Left colon (tissue), 2 donors: ENCODE measurements around the gene FHIP1B. TPM values are rescaled to one million over a fixed set of nuclear protein-coding genes. Genes with fewer than 3 reads are reported as not detected.

Source experiments
- ATAC-seq: fragments of 200-7000 bp; cut with Tn5 transposase; one replicate; pipeline ENCODE4 v1.9.1; 2020; ENCODE audit warnings: mild to moderate bottlenecking, moderate library complexity
- DNase-seq, 2 donors: peaks; one replicate each; pipeline ENCODE4 v3.0.0-alpha.2; 2020
- intact Hi-C, 2 donors: fragments of 100-400 bp; cut with DNase I in 1 of 2; cut with micrococcal nuclease in 1 of 2; formaldehyde crosslinking; loops; one replicate each; pipeline versions ENCODE4 v1.11.2 to v1.14.0; 2022; cut with DNase I, micrococcal nuclease
- total RNA-seq, 2 donors: library from RNA; stranded (reverse); fragmentation: NEBNext Ultra II Directional; extraction: Animal tissue kit (Norgen Biotek cat#: 25700); gene quantifications; one replicate each; pipeline ENCODE4 v1.2.1, GENCODE V29; 2021
- donor health status: DM: no; HTN: no; CAD: no.
- donor health status: DM: yes; HTN: yes; CAD: no.

FHIP1B gene
- total RNA-seq, 2 donors from 2014 or later, result 93.2 to 103 TPM

GRCh38 chr11:6245536-6245935, 11.1 kb upstream of the FHIP1B start:
- ATAC-seq (no peak), DNase-seq (no peak)
- intact Hi-C loops, result no loop called here

GRCh38 chr11:6241316-6241715, 6.9 kb upstream of the FHIP1B start:
- intact Hi-C loops, result no loop called here
- no peak for ATAC-seq

GRCh38 chr11:6240781-6241180, 6.3 kb upstream of the FHIP1B start:
- no peak for ATAC-seq
- intact Hi-C loops, result no loop called here

More at GRCh38 chr11:6241316-6241715, 6.9 kb upstream of the FHIP1B start:
- DNase-seq, result no peak

GRCh38 chr11:6240139-6240538, 5.7 kb upstream of the FHIP1B start:
- DNase-seq (no peak), ATAC-seq (no peak)
- intact Hi-C loops, result no loop called here

More at GRCh38 chr11:6240781-6241180, 6.3 kb upstream of the FHIP1B start:
- DNase-seq, result no peak

GRCh38 chr11:6238902-6239301, 4.5 kb upstream of the FHIP1B start, which contains the start of gene CNGA4:
CNGA4 (plus strand) TSS chr11:6239089; CDS start chr11:6239207, 118 bp downstream.
- DNase-seq (no peak), ATAC-seq (no peak)
- intact Hi-C loops, result loop anchor here in 1 of 2 donors (5.0 kb wide), 1 partner anchor 78 kb away; no protein-coding TSS in a partner anchor

GRCh38 chr11:6237761-6238302, 3.4 kb upstream of the FHIP1B start:
- intact Hi-C loops, result loop anchor here in 1 of 2 donors (5.0 kb wide), 1 partner anchor 79 kb away; no protein-coding TSS in a partner anchor
- DNase-seq, result no peak
- no peak for ATAC-seq

- ATAC-seq (no peak), DNase-seq (no peak)
- intact Hi-C loops, result loop anchor here in 1 of 2 donors (5.0 kb wide), 1 partner anchor 80 kb away; no protein-coding TSS in a partner anchor
Measured at GRCh38 chr11:6237266-6237665, 2.8 kb upstream of the FHIP1B start.

GRCh38 chr11:6233984-6234386, 451 bp downstream of the FHIP1B start:
- DNase-seq (no peak), ATAC-seq (peak; percentile 1)
- intact Hi-C loops, result no loop called here

GRCh38 chr11:6232899-6233298, 1.5 kb downstream of the FHIP1B start:
- no peak for DNase-seq
- intact Hi-C loops, result no loop called here
- ATAC-seq, result no peak

GRCh38 chr11:6229911-6230310, 4.5 kb downstream of the FHIP1B start:
- ATAC-seq, result peak; percentile 62
- intact Hi-C loops, result no loop called here
- peak; percentile 57 to 82 for DNase-seq

- intact Hi-C loops, result no loop called here
- no peak for DNase-seq
Measured at GRCh38 chr11:6228520-6228919, 5.9 kb downstream of the FHIP1B start.

GRCh38 chr11:6225896-6226295, 8.5 kb downstream of the FHIP1B start:
- intact Hi-C loops, result no loop called here
- DNase-seq (peak in 1 of 2 donors; percentile 50), ATAC-seq (peak; percentile 73)

More at GRCh38 chr11:6228520-6228919, 5.9 kb downstream of the FHIP1B start:
- no peak for ATAC-seq

- no peak for DNase-seq
- ATAC-seq, result no peak
- intact Hi-C loops, result no loop called here
Measured at GRCh38 chr11:6225024-6225423, 9.4 kb downstream of the FHIP1B start.

GRCh38 chr11:6224421-6224820, 10.0 kb downstream of the FHIP1B start:
- ATAC-seq, result no peak
- DNase-seq, result no peak
- intact Hi-C loops, result no loop called here

GRCh38 chr11:6223854-6224253, 10.6 kb downstream of the FHIP1B start:
- DNase-seq, result no peak
- intact Hi-C loops, result no loop called here
- no peak for ATAC-seq

GRCh38 chr11:6219359-6219758, 15.1 kb downstream of the FHIP1B start:
- ATAC-seq (peak; percentile 90), DNase-seq (no peak)
- intact Hi-C loops, result no loop called here

- ATAC-seq (no peak), DNase-seq (no peak)
- intact Hi-C loops, result no loop called here
Measured at GRCh38 chr11:6217722-6218121, 16.7 kb downstream of the FHIP1B start.

- DNase-seq (no peak), ATAC-seq (no peak)
- intact Hi-C loops, result no loop called here
Measured at GRCh38 chr11:6216501-6216900, 17.9 kb downstream of the FHIP1B start.

GRCh38 chr11:6214530-6214929, 19.9 kb downstream of the FHIP1B start:
- intact Hi-C loops, result no loop called here
- DNase-seq, result no peak
- no peak for ATAC-seq

GRCh38 chr11:6210274-6210955, 24.0 kb downstream of the FHIP1B start:
- intact Hi-C loops, result no loop called here
- ATAC-seq, result peak; percentile 13
- no peak for DNase-seq
